Large intestine (tissue), 3 donors: ENCODE data around the gene RCC2. TPM values are rescaled to one million over a fixed set of nuclear protein-coding genes. Genes with fewer than 3 reads are reported as not detected.

Experiments used
- DNase-seq, 2 donors: peaks; one replicate each; pipeline versions ENCODE4 v3.0.0 to v3.0.0-alpha.2; 2013
- H3K27ac ChIP-seq: one replicate; pipeline ENCODE4 v1.5.1; 2013; ENCODE audit warnings: low read length
- H3K27me3 ChIP-seq: 2 replicates; pipeline ENCODE4 v1.6.1; 2013; ENCODE audit warnings: low read length; ENCODE audit not compliant: control insufficient read depth, insufficient read depth
- H3K36me3 ChIP-seq: 2 replicates; pipeline ENCODE4 v1.6.1; 2013; ENCODE audit warnings: low read length; ENCODE audit not compliant: control insufficient read depth, insufficient read depth
- H3K4me1 ChIP-seq: one replicate; pipeline ENCODE4 v1.6.1; 2013; ENCODE audit warnings: low read length; ENCODE audit not compliant: control insufficient read depth, insufficient read depth
- H3K4me3 ChIP-seq: one replicate; pipeline ENCODE4 v1.5.1; 2013; ENCODE audit warnings: low read length
- H3K9me3 ChIP-seq: one replicate; pipeline ENCODE4 v1.6.1; 2013; ENCODE audit warnings: mild to moderate bottlenecking, low read depth, low read length, moderate library complexity; ENCODE audit not compliant: control insufficient read depth
- WGBS: methylation state at CpG from one replicate; pipeline ENCODE4 v1.1.5; 2013; ENCODE audit warnings: low lambda C conversion rate; ENCODE audit not compliant: insufficient coverage; 5-methylcytosine and 5-hydroxymethylcytosine counted together
- polyA plus RNA-seq: library from polyadenylated mRNA; unstranded; fragments of 120-200 nt; gene quantifications from one replicate; pipeline ENCODE4 v1.2.1, GENCODE V29; 2013

RCC2 gene
- polyA plus RNA-seq, 1 donor: 51.0 TPM

DNA sequence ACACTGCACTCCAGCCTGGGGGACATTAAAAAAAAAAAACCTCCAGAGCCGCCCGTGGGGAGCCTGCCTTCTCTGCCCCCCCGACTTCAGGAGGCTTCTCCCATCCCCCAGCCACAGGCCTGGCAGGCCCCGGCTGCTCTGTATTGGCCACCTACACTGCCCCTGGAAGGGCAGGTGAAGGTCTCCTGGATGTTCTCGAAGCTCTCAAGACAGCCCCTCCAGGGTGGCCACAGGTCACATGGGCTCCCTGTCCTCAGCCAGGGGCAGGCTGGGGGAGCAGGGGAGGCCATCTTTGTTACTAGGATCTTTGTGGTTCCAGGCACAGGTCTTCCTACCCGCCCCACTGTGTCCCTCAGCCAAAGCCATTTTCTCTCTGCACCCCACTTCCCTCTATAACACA lies 34.7 kb downstream of the RCC2 start:
- H3K27me3 ChIP-seq: peaks cover 4% of the 10 kb centered on the region
- no CpG with 5 or more reads among the region's 6 CpGs for WGBS
- H3K9me3 ChIP-seq: no peaks in the 10 kb centered on the region
- H3K27ac ChIP-seq: no peak overlapping the region
- H3K4me3 ChIP-seq: no peak overlapping the region
- no peaks in the 10 kb centered on the region for H3K4me1 ChIP-seq
- peaks cover 23% of the 10 kb centered on the region for H3K36me3 ChIP-seq
- no peak for DNase-seq

- WGBS: no CpG with 5 or more reads among the region's 15 CpGs
- Histone ChIP-seq H3K9me3 (no peaks in the 10 kb centered on the region), H3K4me3 (no peak overlapping the region), H3K27ac (no peak overlapping the region), H3K36me3 (peaks cover 17% of the 10 kb centered on the region), H3K27me3 (peaks cover 4% of the 10 kb centered on the region), H3K4me1 (no peaks in the 10 kb centered on the region)
- DNase-seq: no peak
Measured at GRCh38 chr1:17404034-17404684, 35.3 kb downstream of the RCC2 start.

- H3K4me3 ChIP-seq: no peak overlapping the region
Measured at GRCh38 chr1:17403081-17403480, 36.4 kb downstream of the RCC2 start.

GRCh38 chr1:17401841-17402240 lies 37.6 kb downstream of the RCC2 start:
- Histone ChIP-seq H3K27ac (no peak overlapping the region), H3K27me3 (peaks cover 4% of the 10 kb centered on the region), H3K36me3 (peaks cover 2% of the 10 kb centered on the region), H3K9me3 (no peaks in the 10 kb centered on the region), H3K4me3 (no peak overlapping the region), H3K4me1 (no peaks in the 10 kb centered on the region)
- WGBS: no CpG with 5 or more reads among the region's 4 CpGs
- DNase-seq: no peak

More at GRCh38 chr1:17403081-17403480, 36.4 kb downstream of the RCC2 start:
- Histone ChIP-seq H3K27ac (no peak overlapping the region), H3K36me3 (peaks cover 8% of the 10 kb centered on the region), H3K4me1 (no peaks in the 10 kb centered on the region), H3K9me3 (no peaks in the 10 kb centered on the region), H3K27me3 (peaks cover 4% of the 10 kb centered on the region)
- DNase-seq: no peak
- WGBS: no CpG with 5 or more reads among the region's 3 CpGs

GRCh38 chr1:17400725-17401341 lies 38.6 kb downstream of the RCC2 start:
- H3K4me1 ChIP-seq: no peaks in the 10 kb centered on the region
- H3K36me3 ChIP-seq: no peaks in the 10 kb centered on the region
- no peak overlapping the region for H3K4me3 ChIP-seq
- DNase-seq: no peak
- 72% methylated on average over 5 of the region's 11 CpGs for WGBS
- H3K27me3 ChIP-seq: peaks cover 4% of the 10 kb centered on the region
- no peak overlapping the region for H3K27ac ChIP-seq
- H3K9me3 ChIP-seq: no peaks in the 10 kb centered on the region

- no peak overlapping the region for H3K4me3 ChIP-seq
- H3K9me3 ChIP-seq: no peaks in the 10 kb centered on the region
- no peak for DNase-seq
- no peaks in the 10 kb centered on the region for H3K27me3 ChIP-seq
- no peak overlapping the region for H3K27ac ChIP-seq
- no peaks in the 10 kb centered on the region for H3K4me1 ChIP-seq
- no CpG with 5 or more reads among the region's 7 CpGs for WGBS
- H3K36me3 ChIP-seq: no peaks in the 10 kb centered on the region
Measured at GRCh38 chr1:17397910-17398695, 41.4 kb downstream of the RCC2 start.

- 100% methylated on average over 2 of the region's 8 CpGs for WGBS
- Histone ChIP-seq H3K4me1 (no peaks in the 10 kb centered on the region), H3K27ac (no peak overlapping the region), H3K27me3 (no peaks in the 10 kb centered on the region), H3K4me3 (no peak overlapping the region), H3K36me3 (no peaks in the 10 kb centered on the region), H3K9me3 (no peaks in the 10 kb centered on the region)
- no peak for DNase-seq
Measured at GRCh38 chr1:17393230-17393629, 46.2 kb downstream of the RCC2 start.

DNA sequence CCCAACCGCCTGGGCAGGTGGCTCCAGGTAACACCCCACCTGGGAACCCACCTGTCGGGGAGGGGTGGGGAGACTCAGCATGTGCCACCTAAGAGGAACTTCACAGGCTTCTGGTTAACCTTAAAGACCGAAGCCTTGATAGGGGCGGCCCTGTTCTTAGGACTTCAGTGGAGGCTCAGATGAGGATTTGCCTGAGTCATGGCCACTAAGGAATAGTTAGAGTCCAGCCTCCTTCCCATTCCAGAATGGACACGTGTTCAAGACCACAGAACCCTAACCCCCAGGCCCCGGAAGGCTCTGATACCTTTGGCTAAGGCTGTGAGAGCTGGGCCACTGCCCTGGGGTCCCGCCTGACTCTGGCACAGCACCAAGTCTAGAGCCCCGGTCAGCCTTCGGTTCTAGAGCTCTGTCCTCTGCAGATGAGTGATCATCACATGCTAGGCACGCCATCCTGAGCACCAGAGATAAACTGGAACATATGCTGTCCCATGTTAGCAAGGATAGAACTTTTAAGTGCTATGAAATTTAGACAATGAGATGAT lies 47.2 kb downstream of the RCC2 start:
- WGBS: no CpG with 5 or more reads among the region's 10 CpGs
- H3K4me1 ChIP-seq: no peaks in the 10 kb centered on the region
- no peaks in the 10 kb centered on the region for H3K9me3 ChIP-seq
- no peak overlapping the region for H3K4me3 ChIP-seq
- no peak overlapping the region for H3K27ac ChIP-seq
- H3K27me3 ChIP-seq: no peaks in the 10 kb centered on the region
- H3K36me3 ChIP-seq: no peaks in the 10 kb centered on the region
- no peak for DNase-seq

- WGBS: no CpG with 5 or more reads among the region's 2 CpGs
Measured at GRCh38 chr1:17381161-17381560, 58.3 kb downstream of the RCC2 start.

GRCh38 chr1:17377325-17377953 lies 62.0 kb downstream of the RCC2 start:
- H3K4me3 ChIP-seq: no peak overlapping the region
- H3K27ac ChIP-seq: no peak overlapping the region
- peaks cover 5% of the 10 kb centered on the region for H3K27me3 ChIP-seq
- no CpG with 5 or more reads among the region's 16 CpGs for WGBS
- no peaks in the 10 kb centered on the region for H3K4me1 ChIP-seq
- no peaks in the 10 kb centered on the region for H3K9me3 ChIP-seq
- peak; percentile 7 for DNase-seq
- no peaks in the 10 kb centered on the region for H3K36me3 ChIP-seq

More at GRCh38 chr1:17381161-17381560, 58.3 kb downstream of the RCC2 start:
- Histone ChIP-seq H3K27ac (no peak overlapping the region), H3K4me1 (no peaks in the 10 kb centered on the region), H3K27me3 (peaks cover 5% of the 10 kb centered on the region), H3K4me3 (no peak overlapping the region), H3K9me3 (no peaks in the 10 kb centered on the region), H3K36me3 (no peaks in the 10 kb centered on the region)
- DNase-seq: no peak
